IMR-90 (cell line): Measurements from ENCODE around the gene ASPHD2. TPM values are rescaled to one million over a fixed set of nuclear protein-coding genes. Genes with fewer than 3 reads are reported as not detected.

Experiments used
- ATAC-seq: fragments of 200-7000 bp; cut with Tn5 transposase; 2 replicates; pipeline ENCODE4 v1.9.1; 2020; ENCODE audit warnings: low read depth, mild to moderate bottlenecking, moderate library complexity
- BruUV-seq: library from RNA; stranded (reverse); fragments of 400-500 nt; replicated peaks from 2 replicates; lab custom pipeline; 2021; lab: Mats Ljungman, UMichigan
- CTCF ChIA-PET: fragments of 300-600 bp; formaldehyde crosslinking; extraction: SDS; loops from one replicate; lab custom pipeline; 2021; ENCODE audit warnings: antibody characterized with exemption; lab: Yijun Ruan, JAX
- POLR2A ChIA-PET: fragments of 300-600 bp; sonication (Branson Sonifier 250); formaldehyde crosslinking; loops from one replicate; lab custom pipeline; 2022; ENCODE audit warnings: antibody characterized with exemption; ENCODE audit not compliant: unreplicated experiment; lab: Charles Lee
- DNase-seq: peaks from one replicate; pipeline ENCODE4 v3.0.0; 2013
- H2AFZ ChIP-seq: replicated peaks from 2 replicates; pipeline ENCODE3; 2013; ENCODE audit warnings: low read length, mild to moderate bottlenecking; ENCODE audit not compliant: poor library complexity
- H2AK5ac ChIP-seq: 2 replicates; pipeline ENCODE4 v1.6.1; 2013; ENCODE audit warnings: low read depth, low read length, inconsistent platforms
- H2AK9ac ChIP-seq: replicated peaks from 2 replicates; pipeline ENCODE3; 2013; ENCODE audit warnings: mild to moderate bottlenecking, low read depth, low read length, moderate library complexity; ENCODE audit not compliant: poor library complexity
- H2BK120ac ChIP-seq: 2 replicates; pipeline ENCODE4 v1.6.1; 2013; ENCODE audit warnings: low read depth, low read length, inconsistent platforms
- H2BK15ac ChIP-seq: 3 replicates; pipeline ENCODE4 v1.6.1; 2013; ENCODE audit warnings: low read depth, low read length, inconsistent platforms
- H2BK20ac ChIP-seq: 2 replicates; pipeline ENCODE4 v1.6.1; 2013; ENCODE audit warnings: low read depth, mild to moderate bottlenecking, inconsistent platforms, low read length, moderate library complexity
- H2BK5ac ChIP-seq: 2 replicates; pipeline ENCODE4 v1.6.1; 2013; ENCODE audit warnings: mild to moderate bottlenecking, low read depth, low read length, inconsistent platforms; ENCODE audit not compliant: poor library complexity, severe bottlenecking
- H3K14ac ChIP-seq: replicated peaks from 2 replicates; pipeline ENCODE4 v1.6.1; 2013; ENCODE audit warnings: low read depth, low read length, inconsistent platforms
- H3K18ac ChIP-seq: 2 replicates; pipeline ENCODE4 v1.6.1; 2013; ENCODE audit warnings: low read depth, low read length, control low read depth
- H3K23ac ChIP-seq: 2 replicates; pipeline ENCODE4 v1.6.1; 2013; ENCODE audit warnings: low read depth, low read length, inconsistent platforms
- H3K27ac ChIP-seq: 2 replicates; pipeline ENCODE4 v1.5.1; 2013; ENCODE audit warnings: mild to moderate bottlenecking, control low read depth, low read length; ENCODE audit not compliant: insufficient read depth
- H3K27me3 ChIP-seq: 2 replicates; pipeline ENCODE4 v1.6.1; 2013; ENCODE audit warnings: low read length; ENCODE audit not compliant: control insufficient read depth, insufficient read depth
- H3K36me3 ChIP-seq: 2 replicates; pipeline ENCODE4 v1.6.1; 2013; ENCODE audit warnings: low read length, mixed read lengths; ENCODE audit not compliant: control insufficient read depth, insufficient read depth
- H3K4ac ChIP-seq: 2 replicates; pipeline ENCODE4 v1.6.1; 2013; ENCODE audit warnings: low read depth, low read length, inconsistent platforms
- H3K4me1 ChIP-seq: 2 replicates; pipeline ENCODE4 v1.6.1; 2013; ENCODE audit warnings: low read length, mixed read lengths; ENCODE audit not compliant: control insufficient read depth, insufficient read depth
- H3K4me2 ChIP-seq: 2 replicates; pipeline ENCODE4 v1.6.1; 2013; ENCODE audit warnings: low read depth, mild to moderate bottlenecking, control low read depth, low read length, moderate library complexity
- H3K4me3 ChIP-seq: 2 replicates; pipeline ENCODE4 v1.5.1; 2013; ENCODE audit warnings: low read depth, mild to moderate bottlenecking, control low read depth, low read length, moderate library complexity; ENCODE audit not compliant: insufficient read depth
- H3K56ac ChIP-seq: 2 replicates; pipeline ENCODE4 v1.6.1; 2013; ENCODE audit warnings: low read length, inconsistent platforms; ENCODE audit not compliant: insufficient read depth; ENCODE audit errors: extremely low read depth
- H3K79me1 ChIP-seq, 2 experiments: 2 replicates each; pipeline ENCODE4 v1.6.1; 2013; ENCODE audit warnings: low read length in 2 of 2, inconsistent platforms in 1 of 2, low read depth in 1 of 2
- H3K9ac ChIP-seq: 2 replicates; pipeline ENCODE4 v1.6.1; 2013; ENCODE audit warnings: low read depth, low read length, control low read depth
- H3K9me1 ChIP-seq: 2 replicates; pipeline ENCODE4 v1.6.1; 2013; ENCODE audit warnings: low read length, inconsistent platforms; ENCODE audit not compliant: insufficient read depth
- H3K9me3 ChIP-seq: 2 replicates; pipeline ENCODE4 v1.6.1; 2013; ENCODE audit warnings: low read length; ENCODE audit not compliant: control insufficient read depth, insufficient read depth
- H4K20me1 ChIP-seq: 2 replicates; pipeline ENCODE4 v1.6.1; 2013; ENCODE audit warnings: low read length, inconsistent platforms; ENCODE audit not compliant: insufficient read depth
- H4K5ac ChIP-seq: 2 replicates; pipeline ENCODE4 v1.6.1; 2013; ENCODE audit warnings: mild to moderate bottlenecking, low read depth, low read length, control low read depth
- H4K8ac ChIP-seq, 2 experiments: 2 replicates each; pipeline ENCODE4 v1.6.1; 2013; ENCODE audit warnings: low read depth in 2 of 2, low read length in 2 of 2, control low read depth in 1 of 2, inconsistent platforms in 1 of 2
- H4K91ac ChIP-seq: 2 replicates; pipeline ENCODE4 v1.6.1; 2013; ENCODE audit warnings: low read depth, low read length, inconsistent platforms; ENCODE audit not compliant: insufficient read depth
- BHLHE40 ChIP-seq: fragments of 150-350 bp; IDR thresholded peaks from 2 replicates; pipeline ENCODE4 v1.6.1; 2016; ENCODE audit warnings: mild to moderate bottlenecking, low read depth, low read length
- CHD1 ChIP-seq: IDR thresholded peaks from 2 replicates; pipeline ENCODE4 v1.6.1; 2012; ENCODE audit warnings: low read depth, low read length, improper control_type of control experiment
- CTCF ChIP-seq: conservative IDR thresholded peaks from 2 replicates; pipeline ENCODE4 v1.5.1; 2012; ENCODE audit warnings: mild to moderate bottlenecking, low read depth, low read length, improper control_type of control experiment
- FOS ChIP-seq: fragments of 150-350 bp; IDR thresholded peaks from 2 replicates; pipeline ENCODE4 v1.6.1; 2016; ENCODE audit warnings: low read depth, low read length
- MAFK ChIP-seq: IDR thresholded peaks from 2 replicates; pipeline ENCODE4 v1.6.1; 2012; ENCODE audit warnings: low read depth, low read length, improper control_type of control experiment
- MAZ ChIP-seq: IDR thresholded peaks from 2 replicates; pipeline ENCODE4 v1.6.1; 2012; ENCODE audit warnings: low read depth, mild to moderate bottlenecking, low read length, improper control_type of control experiment, moderate library complexity, borderline replicate concordance
- MXI1 ChIP-seq: IDR thresholded peaks from 2 replicates; pipeline ENCODE4 v1.6.1; 2012; ENCODE audit warnings: low read depth, mild to moderate bottlenecking, low read length, moderate library complexity, borderline replicate concordance
- NFE2L2 ChIP-seq: fragments of 150-350 bp; IDR thresholded peaks from 2 replicates; pipeline ENCODE4 v1.6.1; 2016; ENCODE audit warnings: low read depth, mild to moderate bottlenecking, low read length
- POLR2A ChIP-seq: IDR thresholded peaks from 2 replicates; pipeline ENCODE4 v1.6.1; 2012; ENCODE audit warnings: mild to moderate bottlenecking, low read depth, low read length
- RAD21 ChIP-seq: IDR thresholded peaks from 2 replicates; pipeline ENCODE4 v1.6.1; 2012; ENCODE audit warnings: low read length, improper control_type of control experiment
- RCOR1 ChIP-seq: IDR thresholded peaks from 2 replicates; pipeline ENCODE4 v1.6.1; 2012; ENCODE audit warnings: mild to moderate bottlenecking, low read length, improper control_type of control experiment; ENCODE audit not compliant: insufficient replicate concordance
- RFX5 ChIP-seq: IDR thresholded peaks from 2 replicates; pipeline ENCODE4 v1.8.0; 2012; ENCODE audit warnings: low read depth, mild to moderate bottlenecking, low read length, moderate library complexity
- SMC3 ChIP-seq: fragments of 150-350 bp; IDR thresholded peaks from 2 replicates; pipeline ENCODE4 v1.6.1; 2016; ENCODE audit warnings: low read depth, mild to moderate bottlenecking, antibody characterized with exemption, low read length, moderate library complexity
- USF2 ChIP-seq: fragments of 150-350 bp; IDR thresholded peaks from 2 replicates; pipeline ENCODE4 v1.6.1; 2017; ENCODE audit warnings: mild to moderate bottlenecking, antibody characterized with exemption, low read length, low read depth
- WGBS, 2 experiments: methylation state at CpG; one replicate each; pipeline versions ENCODE4 v1.1.5 to v1.1.7; 2013; ENCODE audit warnings: missing lambda C conversion rate in 2 of 2; ENCODE audit not compliant: insufficient read length in 1 of 2; ENCODE audit errors: extremely low coverage in 2 of 2; 5-methylcytosine and 5-hydroxymethylcytosine counted together
- dilution Hi-C: fragments of 300-500 bp; cut with HindIII; formaldehyde crosslinking; loops from one replicate; pipeline ENCODE4 v1.14.3; 2018; ENCODE audit warnings: low sequenced_read_pairs; ENCODE audit not compliant: unreplicated experiment
- in situ Hi-C: fragments of 300-500 bp; cut with MboI; formaldehyde crosslinking; loops from 3 replicates; pipeline ENCODE4 v1.14.3; 2019; ENCODE audit warnings: low sequenced_read_pairs, inconsistent platforms, mixed read lengths
- intact Hi-C: fragments of 100-400 bp; cut with micrococcal nuclease; formaldehyde crosslinking; loops from 2 replicates; pipeline ENCODE4 v1.10.0; 2022
- polyA plus RNA-seq, 3 experiments: library from polyadenylated mRNA; depleted of rRNA; stranded (reverse); fragments of >200 nt; gene quantifications; 2 replicates each; pipeline ENCODE4 v1.2.3, GENCODE V29; 2012; ENCODE audit warnings: low replicate concordance in 1 of 3
- total RNA-seq: library from RNA; depleted of rRNA; stranded (reverse); fragments of >200 nt; gene quantifications from 2 replicates; pipeline ENCODE4 v1.2.3, GENCODE V29; 2012

ASPHD2 gene
- total and polyA plus RNA-seq, 2 of the 4 experiments (the other 2 are of a cell fraction), result 1.3 to 1.4 TPM

- TF ChIP-seq NFE2L2 (no peak), MAFK (no peak), FOS (no peak), USF2 (no peak), POLR2A (no peak), RCOR1 (no peak), CTCF (no peak), BHLHE40 (no peak), CHD1 (no peak), MXI1 (no peak), RFX5 (no peak), MAZ (no peak), SMC3 (no peak), RAD21 (no peak)
- Histone ChIP-seq H3K27me3 (peaks cover 10% of the 10 kb centered on the region), H3K18ac (no peak overlapping the region), H4K8ac (no peak overlapping the region), H3K9me1 (no peaks in the 10 kb centered on the region; the same call in 1 of the 2 replicates), H3K14ac (no peak overlapping the region), H3K9ac (no peak overlapping the region), H3K4me3 (no peak overlapping the region), H2BK120ac (no peak overlapping the region), H4K5ac (no peak overlapping the region), H4K91ac (no peak overlapping the region), H3K4me2 (no peak overlapping the region), H2BK20ac (no peak overlapping the region), H2BK15ac (no peak overlapping the region), H2BK5ac (no peak overlapping the region), H3K4ac (no peak overlapping the region), H2AK9ac (no peak overlapping the region), H3K56ac (no peak overlapping the region), H3K36me3 (no peaks in the 10 kb centered on the region), H4K20me1 (peaks cover 3% of the 10 kb centered on the region; the same call in 1 of the 2 replicates), H3K23ac (no peak overlapping the region), H2AFZ (no peak overlapping the region), H3K9me3 (peaks cover 5% of the 10 kb centered on the region; the same call in 1 of the 2 replicates), H3K79me1 (no peaks in the 10 kb centered on the region), H2AK5ac (no peak overlapping the region), H3K27ac (no peak overlapping the region), H3K4me1 (no peaks in the 10 kb centered on the region)
- intact Hi-C loops (loop anchor here (1.0 kb wide), 1 partner anchor 42 kb away; no protein-coding TSS in a partner anchor), in situ Hi-C loops (no loop called here), dilution Hi-C loops (no loop called here)
- no peak for ATAC-seq
- POLR2A ChIA-PET, result no interaction called here
- no peak for DNase-seq
- CTCF ChIA-PET, result interaction anchor here (0.5 kb wide), 1 partner anchor 1071 kb away, joined by 4 read pairs; no protein-coding TSS in a partner anchor
- no CpG with 5 or more reads among the region's 3 CpGs for WGBS, 2 experiments
- BruUV-seq, result no TSS peak
These were observed 10.4 kb upstream of the ASPHD2 start for GRCh38 chr22:26418620-26419019.
